Measurements from ENCODE around the gene ZFPM1. TPM values are rescaled to one million over a fixed set of nuclear protein-coding genes. Genes with fewer than 3 reads are reported as not detected.

Gene ZFPM1
- total RNA-seq, 1 donor from 2014 or later = 35.0 TPM

DNA sequence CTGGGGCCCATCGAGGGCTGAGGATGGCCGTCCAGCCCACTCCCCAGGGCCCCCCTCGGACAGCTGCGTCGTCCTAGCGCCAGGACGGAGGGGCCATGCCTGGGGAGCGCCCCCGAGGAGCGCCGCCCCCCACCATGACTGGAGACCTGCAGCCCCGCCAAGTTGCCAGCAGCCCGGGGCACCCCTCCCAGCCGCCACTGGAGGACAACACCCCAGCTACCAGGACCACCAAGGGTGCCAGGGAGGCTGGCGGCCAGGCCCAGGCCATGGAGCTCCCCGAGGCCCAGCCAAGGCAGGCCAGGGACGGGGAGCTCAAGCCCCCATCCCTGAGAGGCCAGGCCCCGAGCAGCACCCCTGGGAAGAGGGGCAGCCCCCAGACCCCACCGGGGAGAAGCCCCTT lies 25.7 kb upstream of the ZFPM1 start:
- Mint-ChIP-seq H3K27me3 (no peaks in the 10 kb centered on the region), H3K4me1 (peaks cover 11% of the 10 kb centered on the region), H3K4me3 (no peak overlapping the region), H3K9me3 (no peaks in the 10 kb centered on the region), H3K27ac (no peak overlapping the region), H3K36me3 (ENCODE audit: low read depth) (no peaks in the 10 kb centered on the region)
- intact Hi-C loops (cut with micrococcal nuclease) = no loop called here
- TF ChIP-seq, protein P1, sequence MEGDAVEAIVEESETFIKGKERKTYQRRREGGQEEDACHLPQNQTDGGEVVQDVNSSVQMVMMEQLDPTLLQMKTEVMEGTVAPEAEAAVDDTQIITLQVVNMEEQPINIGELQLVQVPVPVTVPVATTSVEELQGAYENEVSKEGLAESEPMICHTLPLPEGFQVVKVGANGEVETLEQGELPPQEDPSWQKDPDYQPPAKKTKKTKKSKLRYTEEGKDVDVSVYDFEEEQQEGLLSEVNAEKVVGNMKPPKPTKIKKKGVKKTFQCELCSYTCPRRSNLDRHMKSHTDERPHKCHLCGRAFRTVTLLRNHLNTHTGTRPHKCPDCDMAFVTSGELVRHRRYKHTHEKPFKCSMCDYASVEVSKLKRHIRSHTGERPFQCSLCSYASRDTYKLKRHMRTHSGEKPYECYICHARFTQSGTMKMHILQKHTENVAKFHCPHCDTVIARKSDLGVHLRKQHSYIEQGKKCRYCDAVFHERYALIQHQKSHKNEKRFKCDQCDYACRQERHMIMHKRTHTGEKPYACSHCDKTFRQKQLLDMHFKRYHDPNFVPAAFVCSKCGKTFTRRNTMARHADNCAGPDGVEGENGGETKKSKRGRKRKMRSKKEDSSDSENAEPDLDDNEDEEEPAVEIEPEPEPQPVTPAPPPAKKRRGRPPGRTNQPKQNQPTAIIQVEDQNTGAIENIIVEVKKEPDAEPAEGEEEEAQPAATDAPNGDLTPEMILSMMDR (IDR thresholded peaks at IDR 0.05) = no peak
- ChIA-PET CTCF (no interaction called here), POLR2A (no interaction called here)
- DNase-seq = no peak
- no peak for ATAC-seq (ENCODE audit: low read depth)

DNA sequence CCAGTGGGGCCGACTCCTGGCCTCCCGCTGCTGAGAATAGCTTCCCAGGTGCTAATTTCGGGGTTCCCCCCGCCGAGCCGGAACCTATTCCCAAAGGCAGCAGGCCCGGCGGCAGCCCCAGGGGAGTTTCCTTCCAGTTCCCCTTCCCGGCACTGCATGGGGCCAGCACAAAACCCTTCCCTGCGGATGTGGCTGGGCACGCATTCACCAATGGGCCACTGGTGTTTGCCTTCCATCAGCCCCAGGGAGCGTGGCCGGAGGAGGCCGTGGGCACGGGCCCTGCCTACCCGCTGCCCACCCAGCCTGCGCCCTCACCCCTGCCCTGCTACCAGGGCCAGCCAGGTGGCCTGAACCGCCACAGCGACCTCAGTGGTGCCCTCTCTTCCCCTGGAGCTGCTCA lies 24.9 kb upstream of the ZFPM1 start:
- ATAC-seq (ENCODE audit: low read depth) (no peak), DNase-seq (no peak)
- Mint-ChIP-seq H3K36me3 (ENCODE audit: low read depth) (no peaks in the 10 kb centered on the region), H3K9me3 (no peaks in the 10 kb centered on the region), H3K4me1 (peaks cover 11% of the 10 kb centered on the region), H3K4me3 (no peak overlapping the region), H3K27ac (no peak overlapping the region), H3K27me3 (no peaks in the 10 kb centered on the region)
- POLR2A ChIA-PET = no interaction called here
- TF ChIP-seq, protein P1 (IDR thresholded peaks at IDR 0.05) = no peak
- CTCF ChIA-PET = no interaction called here
- intact Hi-C loops (cut with micrococcal nuclease) = no loop called here

DNA sequence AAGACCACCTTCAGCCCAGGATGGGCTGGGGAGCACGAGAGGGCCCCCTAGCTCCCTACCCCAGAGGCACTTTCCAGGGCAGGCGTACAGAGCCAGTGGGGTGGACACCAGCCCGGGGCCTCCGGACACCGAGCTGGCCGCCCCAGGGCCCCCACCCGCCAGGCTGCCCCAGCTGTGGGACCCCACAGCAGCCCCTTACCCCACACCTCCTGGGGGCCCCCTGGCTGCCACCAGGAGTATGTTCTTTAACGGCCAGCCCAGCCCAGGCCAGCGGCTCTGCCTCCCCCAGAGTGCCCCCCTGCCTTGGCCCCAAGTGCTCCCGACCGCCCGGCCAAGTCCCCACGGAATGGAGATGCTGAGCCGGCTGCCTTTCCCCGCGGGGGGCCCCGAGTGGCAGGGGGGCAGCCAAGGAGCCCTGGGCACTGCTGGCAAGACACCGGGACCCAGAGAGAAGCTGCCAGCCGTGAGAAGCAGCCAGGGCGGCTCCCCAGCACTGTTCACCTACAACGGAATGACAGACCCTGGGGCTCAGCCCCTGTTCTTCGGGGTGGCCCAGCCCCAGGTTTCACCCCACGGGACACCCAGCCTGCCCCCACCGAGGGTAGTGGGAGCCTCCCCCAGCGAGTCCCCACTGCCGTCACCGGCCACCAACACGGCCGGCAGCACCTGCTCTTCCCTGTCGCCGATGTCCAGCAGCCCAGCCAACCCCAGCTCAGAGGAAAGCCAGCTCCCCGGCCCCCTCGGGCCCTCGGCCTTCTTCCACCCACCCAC lies 24.3 kb upstream of the ZFPM1 start:
- intact Hi-C loops (cut with micrococcal nuclease) = no loop called here
- Mint-ChIP-seq H3K9me3 (no peaks in the 10 kb centered on the region), H3K36me3 (ENCODE audit: low read depth) (no peaks in the 10 kb centered on the region), H3K4me3 (peak overlapping the region; percentile 19), H3K27me3 (no peaks in the 10 kb centered on the region), H3K4me1 (peaks cover 11% of the 10 kb centered on the region), H3K27ac (no peak overlapping the region)
- TF ChIP-seq, protein P1 (IDR thresholded peaks at IDR 0.05) = no peak
- CTCF ChIA-PET = no interaction called here
- POLR2A ChIA-PET = interaction anchor here (0.5 kb wide), 1 partner anchor 116 kb away, joined by 3 read pairs; no protein-coding TSS in a partner anchor
- no peak for DNase-seq
- no peak for ATAC-seq (ENCODE audit: low read depth)

DNA sequence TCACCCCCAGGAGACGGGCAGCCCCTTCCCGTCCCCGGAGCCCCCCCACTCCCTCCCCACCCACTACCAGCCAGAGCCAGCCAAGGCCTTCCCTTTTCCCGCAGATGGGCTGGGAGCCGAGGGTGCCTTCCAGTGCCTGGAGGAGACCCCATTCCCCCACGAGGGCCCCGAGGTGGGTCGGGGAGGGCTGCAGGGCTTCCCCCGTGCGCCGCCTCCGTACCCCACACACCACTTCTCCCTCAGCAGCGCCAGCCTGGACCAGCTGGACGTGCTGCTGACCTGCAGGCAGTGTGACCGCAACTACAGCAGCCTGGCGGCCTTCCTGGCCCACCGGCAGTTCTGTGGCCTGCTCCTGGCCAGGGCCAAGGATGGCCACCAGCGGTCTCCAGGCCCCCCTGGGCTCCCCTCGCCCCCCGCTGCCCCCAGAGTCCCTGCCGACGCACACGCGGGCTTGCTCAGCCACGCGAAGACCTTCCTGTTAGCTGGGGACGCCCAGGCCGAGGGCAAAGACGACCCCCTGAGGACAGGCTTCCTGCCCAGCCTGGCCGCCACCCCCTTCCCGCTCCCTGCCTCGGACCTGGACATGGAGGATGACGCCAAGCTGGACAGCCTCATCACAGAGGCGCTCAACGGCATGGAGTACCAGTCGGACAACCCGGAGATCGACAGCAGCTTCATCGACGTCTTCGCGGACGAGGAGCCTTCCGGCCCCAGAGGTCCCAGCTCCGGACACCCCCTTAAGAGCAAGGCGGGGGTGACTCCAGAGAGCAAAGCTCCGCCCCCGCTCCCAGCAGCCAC lies 23.5 kb upstream of the ZFPM1 start:
- CTCF ChIA-PET = no interaction called here
- intact Hi-C loops (cut with micrococcal nuclease) = loop anchor here (10.0 kb wide), 1 partner anchor 235 kb away; no protein-coding TSS in a partner anchor
- TF ChIP-seq, protein P1 (IDR thresholded peaks at IDR 0.05) = no peak
- H3K9me3 Mint-ChIP-seq = no peaks in the 10 kb centered on the region
- ATAC-seq (ENCODE audit: low read depth) (no peak), DNase-seq (no peak)
- no peaks in the 10 kb centered on the region for H3K36me3 Mint-ChIP-seq (ENCODE audit: low read depth)
- H3K4me1 Mint-ChIP-seq = peaks cover 11% of the 10 kb centered on the region
- H3K27ac Mint-ChIP-seq = no peak overlapping the region
- H3K4me3 Mint-ChIP-seq = peak overlapping the region; percentile 76
- H3K27me3 Mint-ChIP-seq = no peaks in the 10 kb centered on the region
- POLR2A ChIA-PET = interaction anchor here (1.2 to 1.8 kb wide), 5 partner anchors 9 to 661 kb away, joined by 3 to 9 read pairs (median 5); partner anchors contain the start of genes BANP and ZFPM1

- peak; percentile 39 for DNase-seq
- CTCF ChIA-PET = no interaction called here
- POLR2A ChIA-PET = interaction anchor here (0.6 to 1.8 kb wide), 8 partner anchors 9 to 762 kb away, joined by 3 to 9 read pairs (median 4); partner anchors contain the start of genes BANP and ZFPM1
Measured at GRCh38 chr16:88430185-88430523, 22.9 kb upstream of the ZFPM1 start.

More at GRCh38 chr16:88430185-88430523, 22.9 kb upstream of the ZFPM1 start:
- Mint-ChIP-seq H3K27ac (no peak overlapping the region), H3K4me3 (peak overlapping the region; percentile 76), H3K4me1 (peaks cover 11% of the 10 kb centered on the region), H3K27me3 (no peaks in the 10 kb centered on the region), H3K36me3 (ENCODE audit: low read depth) (no peaks in the 10 kb centered on the region), H3K9me3 (no peaks in the 10 kb centered on the region)
- intact Hi-C loops (cut with micrococcal nuclease) = loop anchor here (10.0 kb wide), 1 partner anchor 235 kb away; no protein-coding TSS in a partner anchor
- peak; percentile 46 for ATAC-seq (ENCODE audit: low read depth)
- TF ChIP-seq, protein P1 (IDR thresholded peaks at IDR 0.05) = no peak
